HG03039 (cell line): Measurements from ENCODE around the gene TBC1D22A.

ENCODE experiments used
- ATAC-seq: cut with Tn5 transposase; IDR thresholded peaks from one replicate; pipeline ENCODE4 v1.9.1; 2021; ENCODE audit warnings: mild to moderate bottlenecking, moderate library complexity; ENCODE audit not compliant: unreplicated experiment

The TBC1D22A gene

GRCh38 chr22:46983046-46983445 is 220.6 kb downstream of the TBC1D22A start:
- no peak for ATAC-seq

GRCh38 chr22:46984751-46985506 is 222.5 kb downstream of the TBC1D22A start:
- ATAC-seq, result no peak

GRCh38 chr22:46985507-46985882 is 223.0 kb downstream of the TBC1D22A start:
- ATAC-seq, result no peak

GRCh38 chr22:46986788-46987187 is 224.3 kb downstream of the TBC1D22A start:
- ATAC-seq, result no peak

GRCh38 chr22:46990937-46991550 is 228.6 kb downstream of the TBC1D22A start:
- ATAC-seq, result no peak

- ATAC-seq, result no peak
Observed at GRCh38 chr22:46991666-46992065, 229.2 kb downstream of the TBC1D22A start.

GRCh38 chr22:46992121-46992731 is 229.8 kb downstream of the TBC1D22A start:
- no peak for ATAC-seq

- ATAC-seq, result no peak
Observed at GRCh38 chr22:46993633-46994032, 231.2 kb downstream of the TBC1D22A start.

GRCh38 chr22:46994265-46994664 is 231.8 kb downstream of the TBC1D22A start:
- no peak for ATAC-seq

GRCh38 chr22:46994983-46995382 is 232.5 kb downstream of the TBC1D22A start:
- ATAC-seq, result no peak

GRCh38 chr22:46995501-46996360 is 233.3 kb downstream of the TBC1D22A start:
- ATAC-seq, result no peak

GRCh38 chr22:46996595-46997310 is 234.3 kb downstream of the TBC1D22A start:
- no peak for ATAC-seq

GRCh38 chr22:46997311-46997970 is 235.0 kb downstream of the TBC1D22A start:
- no peak for ATAC-seq

GRCh38 chr22:46998331-46998730 is 235.9 kb downstream of the TBC1D22A start:
- ATAC-seq, result no peak

GRCh38 chr22:47000256-47000655 is 237.8 kb downstream of the TBC1D22A start:
- ATAC-seq, result no peak

- ATAC-seq, result no peak
Observed at GRCh38 chr22:47000888-47001287, 238.4 kb downstream of the TBC1D22A start.

GRCh38 chr22:47001288-47001687 is 238.8 kb downstream of the TBC1D22A start:
- no peak for ATAC-seq

GRCh38 chr22:47002692-47003091 is 240.2 kb downstream of the TBC1D22A start:
- no peak for ATAC-seq

GRCh38 chr22:47005506-47006408 is 243.3 kb downstream of the TBC1D22A start:
- ATAC-seq, result no peak
